ENCODE data around the gene MAN2C1.
"Not testable (repeated sequence)": the region's sequence is repeated elsewhere in the genome, so short reads cannot be mapped to it uniquely, and the experiment has no call there.

MAN2C1 gene

GRCh38 chr15:75367913-75368688, at the start of gene MAN2C1:
TSS of gene MAN2C1 (minus strand) at chr15:75368607. CDS start at chr15:75368583, 24 bp downstream.
- DNase-seq (ENCODE audit: low read depth): peak; percentile 83
- peak within 1 kb of the TSS; percentile 96 for H3K4me3 ChIP-seq (ENCODE audit: low read depth, low read length)

- H3K4me3 ChIP-seq (ENCODE audit: low read depth, low read length): no peak overlapping the region
Observed at GRCh38 chr15:75416584-75416983, 48.2 kb upstream of the MAN2C1 start.

GRCh38 chr15:75410196-75410595, 41.8 kb upstream of the MAN2C1 start:
- DNase-seq (ENCODE audit: low read depth): no peak
- H3K4me3 ChIP-seq (ENCODE audit: low read depth, low read length): no peak overlapping the region

More at GRCh38 chr15:75416584-75416983, 48.2 kb upstream of the MAN2C1 start:
- no peak for DNase-seq (ENCODE audit: low read depth)

GRCh38 chr15:75407083-75407482, 38.7 kb upstream of the MAN2C1 start:
- DNase-seq (ENCODE audit: low read depth): no peak

DNA sequence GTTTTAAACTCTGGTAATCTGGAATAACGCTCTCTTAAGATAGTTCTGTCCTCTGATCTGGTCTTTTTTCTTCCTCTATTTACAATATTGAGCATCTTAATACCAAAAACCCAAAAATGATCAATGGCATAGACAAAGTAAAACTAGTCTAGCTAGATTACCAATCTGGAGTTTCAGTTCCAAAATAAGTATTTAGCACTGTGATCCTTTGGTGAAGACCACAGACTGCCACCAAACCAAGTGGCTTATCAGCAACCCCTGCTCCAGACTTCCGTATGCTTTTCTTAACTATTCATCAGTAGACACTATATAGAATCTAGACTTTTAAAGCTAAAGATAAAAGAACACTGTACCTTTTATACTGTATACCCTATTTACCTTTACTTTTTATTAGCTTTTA, 35.5 kb upstream of the MAN2C1 start:
- H3K4me3 ChIP-seq (ENCODE audit: low read depth, low read length): no peak overlapping the region
- DNase-seq (ENCODE audit: low read depth): no peak

More at GRCh38 chr15:75407083-75407482, 38.7 kb upstream of the MAN2C1 start:
- H3K4me3 ChIP-seq (ENCODE audit: low read depth, low read length): no peak overlapping the region

DNA sequence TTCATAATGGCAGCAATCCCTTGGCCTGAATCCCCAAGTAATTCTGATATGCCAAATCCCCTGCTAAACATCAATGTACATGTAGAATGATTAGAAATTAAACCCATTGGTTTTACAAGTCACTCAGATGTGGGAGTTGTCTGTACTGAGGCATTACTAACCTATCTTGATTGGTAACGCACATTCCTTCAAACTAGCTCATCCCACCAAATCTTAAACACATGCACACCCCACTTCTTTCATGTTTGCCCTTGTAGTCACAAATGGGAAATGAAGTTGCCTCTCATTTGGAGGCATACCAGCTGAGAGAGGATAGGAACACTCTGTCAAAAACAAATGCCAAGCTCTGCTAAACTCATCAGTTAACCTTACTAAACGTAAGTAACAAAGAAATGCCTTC, 29.1 kb upstream of the MAN2C1 start:
- H3K4me3 ChIP-seq (ENCODE audit: low read depth, low read length): no peak overlapping the region
- DNase-seq (ENCODE audit: low read depth): no peak

DNA sequence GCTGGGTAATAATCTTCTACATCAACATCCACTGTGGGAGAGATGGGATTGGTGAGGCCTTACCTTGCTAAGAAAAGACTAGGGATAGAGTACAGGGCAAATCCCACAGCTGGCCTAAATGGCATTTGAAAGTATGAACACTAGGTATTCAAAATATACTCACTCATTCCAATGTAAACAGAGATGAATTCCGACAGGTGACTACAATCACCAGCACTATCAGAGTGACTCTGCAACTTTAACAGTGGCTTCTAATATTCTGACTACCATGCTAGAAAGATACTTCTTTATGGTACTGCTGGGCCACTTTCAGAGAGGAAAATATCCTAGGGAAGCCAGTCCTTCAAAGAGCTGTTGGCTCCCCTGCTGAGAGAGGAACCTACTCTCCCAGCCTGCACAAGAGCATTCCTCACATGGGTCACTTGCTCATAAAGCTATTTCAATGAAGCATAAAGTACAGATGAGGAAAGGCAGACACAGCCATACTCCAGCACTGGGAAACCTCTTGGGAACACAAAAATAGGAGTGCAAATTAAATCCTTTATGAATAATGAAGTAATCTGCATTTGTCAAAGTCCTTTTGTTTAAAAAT, 21.5 kb upstream of the MAN2C1 start:
- H3K4me3 ChIP-seq (ENCODE audit: low read depth, low read length): no peak overlapping the region
- no peak for DNase-seq (ENCODE audit: low read depth)

DNA sequence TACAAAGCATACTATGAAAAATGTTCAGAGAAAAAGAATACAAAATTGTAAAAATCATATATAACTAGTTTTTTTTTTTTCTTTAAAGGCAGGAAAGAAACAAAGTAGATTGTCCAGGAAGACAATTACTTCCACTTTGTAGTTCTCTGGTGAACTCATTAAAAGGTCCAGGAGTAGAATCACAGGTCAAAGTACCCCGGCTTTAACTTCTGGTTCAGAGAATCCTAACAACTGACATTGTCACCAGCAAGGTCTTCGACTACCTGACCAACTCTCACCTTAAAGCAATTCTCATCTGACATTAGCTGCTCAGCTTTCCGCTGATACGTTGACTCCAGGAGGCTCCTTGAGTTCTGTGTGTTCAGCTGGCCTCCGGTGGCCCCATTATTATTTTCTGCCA, 15.6 kb upstream of the MAN2C1 start:
- H3K4me3 ChIP-seq (ENCODE audit: low read depth, low read length); DNase-seq (ENCODE audit: low read depth): not testable (repeated sequence)

GRCh38 chr15:75380773-75381172, 12.4 kb upstream of the MAN2C1 start:
- H3K4me3 ChIP-seq (ENCODE audit: low read depth, low read length): no peak overlapping the region
- DNase-seq (ENCODE audit: low read depth): no peak

GRCh38 chr15:75371901-75372688, 3.7 kb upstream of the MAN2C1 start:
- H3K4me3 ChIP-seq (ENCODE audit: low read depth, low read length): no peak overlapping the region
- no peak for DNase-seq (ENCODE audit: low read depth)

- H3K4me3 ChIP-seq (ENCODE audit: low read depth, low read length): no peak overlapping the region
- DNase-seq (ENCODE audit: low read depth): no peak
Observed at GRCh38 chr15:75371486-75371885, 3.1 kb upstream of the MAN2C1 start.

GRCh38 chr15:75369897-75370581, 1.6 kb upstream of the MAN2C1 start:
- no peak for DNase-seq (ENCODE audit: low read depth)
- no peak overlapping the region for H3K4me3 ChIP-seq (ENCODE audit: low read depth, low read length)

DNA sequence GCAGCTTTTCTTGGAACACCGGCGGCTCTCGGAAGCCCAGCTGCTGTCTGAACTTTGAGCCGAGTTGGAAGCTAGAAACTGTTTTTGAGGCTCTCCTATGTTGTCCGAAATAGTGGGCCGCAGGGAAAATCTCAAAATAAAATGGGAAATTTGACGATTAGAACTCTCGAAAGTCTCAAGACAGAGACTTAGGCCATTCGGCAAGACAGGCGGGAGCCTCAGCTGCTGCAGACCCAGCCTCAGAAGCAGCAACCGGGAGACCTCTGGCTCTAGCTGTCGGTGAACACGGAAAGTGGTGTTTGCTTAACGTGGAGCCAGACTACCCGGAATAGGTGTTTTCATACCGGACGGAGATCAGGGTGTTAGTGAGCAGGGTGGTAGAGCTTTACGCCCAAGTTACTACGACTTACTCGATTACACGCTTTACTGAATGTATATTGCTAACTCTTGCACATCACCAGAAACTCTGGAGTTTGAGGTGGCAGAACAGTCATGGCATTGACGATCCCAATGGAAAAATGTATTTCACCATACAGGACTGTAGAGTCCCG, 357 bp upstream of the MAN2C1 start:
- DNase-seq (ENCODE audit: low read depth): no peak
- H3K4me3 ChIP-seq (ENCODE audit: low read depth, low read length): peak overlapping the region; percentile 96

DNA sequence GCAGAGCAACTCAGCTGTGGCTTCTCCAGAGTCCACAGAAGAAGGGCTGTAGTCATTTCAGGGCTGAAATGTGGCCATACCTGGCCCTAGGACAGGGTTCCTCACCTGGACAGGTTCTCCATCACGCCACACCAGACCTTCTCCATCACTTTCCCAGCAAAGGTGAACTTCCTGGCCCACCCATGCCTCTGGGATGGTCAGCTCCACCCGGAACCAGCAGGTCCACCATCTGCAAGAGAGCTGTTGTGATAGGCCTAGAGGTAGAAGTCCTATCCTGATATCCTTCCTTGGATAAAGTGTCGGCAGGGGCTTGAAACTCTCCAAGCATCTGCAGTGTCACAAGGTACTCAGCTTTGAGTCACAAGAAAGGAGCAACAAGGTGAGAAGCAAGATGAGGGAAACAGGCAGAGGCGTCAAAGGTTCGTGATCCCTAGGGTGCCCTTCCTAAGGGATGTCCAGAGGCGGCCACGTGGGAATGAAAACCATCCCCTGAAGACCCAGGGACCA, 948 bp downstream of the MAN2C1 start:
- DNase-seq (ENCODE audit: low read depth): no peak
- peak overlapping the region; percentile 96 for H3K4me3 ChIP-seq (ENCODE audit: low read depth, low read length)

GRCh38 chr15:75367006-75367405, 1.4 kb downstream of the MAN2C1 start:
- DNase-seq (ENCODE audit: low read depth): no peak
- H3K4me3 ChIP-seq (ENCODE audit: low read depth, low read length): no peak overlapping the region

DNA sequence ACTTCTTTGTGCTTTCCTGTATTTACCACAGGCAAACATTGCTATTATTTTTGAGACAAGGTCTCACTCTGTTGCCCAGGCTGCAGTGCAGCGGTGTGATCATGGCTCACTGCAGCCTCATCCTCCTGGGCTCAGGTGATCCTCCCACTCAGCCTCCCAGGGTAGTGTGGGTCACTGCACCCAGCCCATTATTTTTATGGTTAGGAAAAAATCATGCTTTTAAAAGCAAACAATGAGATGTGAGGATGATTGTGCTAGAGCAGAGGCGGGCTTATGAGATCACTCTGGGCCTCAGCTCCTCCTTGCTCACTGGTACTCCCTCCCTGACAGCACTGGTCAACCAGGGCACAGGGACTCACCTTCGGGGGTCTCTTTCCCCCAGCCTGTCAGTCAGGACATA, 2.2 kb downstream of the MAN2C1 start:
- no peak for DNase-seq (ENCODE audit: low read depth)
- no peak overlapping the region for H3K4me3 ChIP-seq (ENCODE audit: low read depth, low read length)

DNA sequence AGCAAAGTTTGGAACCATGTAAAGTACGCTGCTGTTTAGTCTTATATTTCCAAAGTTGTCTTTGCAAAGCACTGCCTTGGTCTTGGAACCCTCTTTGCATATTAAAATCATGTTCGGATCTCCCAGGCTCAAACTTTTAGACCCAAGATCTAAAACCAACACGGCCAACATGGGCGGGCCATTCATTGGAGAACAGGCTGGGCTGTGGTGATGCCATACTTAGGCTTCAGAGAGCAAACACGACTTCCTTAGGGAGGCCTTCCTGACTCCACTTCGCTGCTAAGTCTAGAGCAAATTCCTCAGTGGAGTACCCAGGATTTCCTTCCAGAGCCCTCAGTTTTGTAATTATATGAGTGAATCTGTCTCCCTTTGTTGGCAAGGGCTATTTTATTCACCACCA, 3.5 kb downstream of the MAN2C1 start:
- H3K4me3 ChIP-seq (ENCODE audit: low read depth, low read length): no peak overlapping the region
- DNase-seq (ENCODE audit: low read depth): no peak

- no peak overlapping the region for H3K4me3 ChIP-seq (ENCODE audit: low read depth, low read length)
- no peak for DNase-seq (ENCODE audit: low read depth)
Observed at GRCh38 chr15:75363786-75364185, 4.6 kb downstream of the MAN2C1 start.

DNA sequence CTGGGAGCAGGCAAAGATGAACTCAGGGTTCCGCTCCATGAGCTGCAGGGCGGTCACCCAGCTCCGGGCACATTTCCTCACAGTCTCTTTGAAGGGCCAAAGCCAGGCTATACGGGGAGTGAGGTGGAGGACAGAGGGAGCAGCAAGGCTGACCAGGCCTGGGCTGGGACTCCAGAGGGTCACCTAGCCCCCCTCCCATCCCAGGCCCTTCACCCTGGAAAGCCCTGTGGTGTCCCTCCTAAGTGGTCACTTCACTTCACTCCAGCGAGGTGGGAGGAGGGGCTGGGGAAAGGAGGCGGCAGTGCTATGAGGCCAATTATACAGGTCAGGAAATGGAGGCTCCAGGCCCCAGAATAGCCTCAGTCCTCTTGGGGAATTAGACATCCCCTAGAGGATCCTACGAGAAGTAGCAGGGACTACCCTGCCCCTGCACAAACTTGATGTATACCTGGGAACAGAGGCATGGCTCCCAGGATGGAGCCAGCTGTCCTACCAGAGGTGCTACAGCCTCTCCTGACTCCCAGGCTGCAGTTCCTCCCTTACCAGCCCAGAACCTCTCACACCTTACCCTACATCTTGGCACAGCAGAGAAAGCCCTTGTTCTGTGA, 5.7 kb downstream of the MAN2C1 start:
- DNase-seq (ENCODE audit: low read depth): no peak
- no peak overlapping the region for H3K4me3 ChIP-seq (ENCODE audit: low read depth, low read length)
